Measurements from ENCODE around the gene CNTNAP2.

DNA sequence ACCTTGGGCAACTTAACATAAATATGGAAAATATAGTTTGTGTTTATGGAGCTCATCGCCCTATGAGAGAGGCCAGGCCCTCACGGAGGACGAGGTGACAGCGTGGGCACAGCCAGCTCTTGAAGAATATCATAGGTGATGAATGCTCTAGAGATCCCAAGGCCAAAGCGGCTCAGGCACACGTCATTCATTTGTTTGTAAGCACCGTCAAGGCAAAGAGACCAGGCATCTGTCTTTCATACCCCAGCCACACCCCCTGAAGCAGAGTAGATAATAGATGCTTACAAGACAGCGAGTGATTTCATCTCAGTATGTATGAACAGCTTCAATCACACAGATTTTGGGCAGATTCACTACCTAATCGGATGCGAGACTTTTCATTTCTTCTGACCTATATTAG lies 2231.9 kb downstream of the CNTNAP2 start:
- TF ChIP-seq POLR2A (IDR thresholded peaks at IDR 0.05) (no peak), EP300 (IDR thresholded peaks at IDR 0.05) (no peak), POLR2AphosphoS5 (IDR thresholded peaks at IDR 0.05) (no peak)
- TF ChIP-seq, protein P1, sequence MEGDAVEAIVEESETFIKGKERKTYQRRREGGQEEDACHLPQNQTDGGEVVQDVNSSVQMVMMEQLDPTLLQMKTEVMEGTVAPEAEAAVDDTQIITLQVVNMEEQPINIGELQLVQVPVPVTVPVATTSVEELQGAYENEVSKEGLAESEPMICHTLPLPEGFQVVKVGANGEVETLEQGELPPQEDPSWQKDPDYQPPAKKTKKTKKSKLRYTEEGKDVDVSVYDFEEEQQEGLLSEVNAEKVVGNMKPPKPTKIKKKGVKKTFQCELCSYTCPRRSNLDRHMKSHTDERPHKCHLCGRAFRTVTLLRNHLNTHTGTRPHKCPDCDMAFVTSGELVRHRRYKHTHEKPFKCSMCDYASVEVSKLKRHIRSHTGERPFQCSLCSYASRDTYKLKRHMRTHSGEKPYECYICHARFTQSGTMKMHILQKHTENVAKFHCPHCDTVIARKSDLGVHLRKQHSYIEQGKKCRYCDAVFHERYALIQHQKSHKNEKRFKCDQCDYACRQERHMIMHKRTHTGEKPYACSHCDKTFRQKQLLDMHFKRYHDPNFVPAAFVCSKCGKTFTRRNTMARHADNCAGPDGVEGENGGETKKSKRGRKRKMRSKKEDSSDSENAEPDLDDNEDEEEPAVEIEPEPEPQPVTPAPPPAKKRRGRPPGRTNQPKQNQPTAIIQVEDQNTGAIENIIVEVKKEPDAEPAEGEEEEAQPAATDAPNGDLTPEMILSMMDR (IDR thresholded peaks at IDR 0.05) = no peak
